Endodermal cell (in vitro differentiated cells): ENCODE results near the gene ZNF837. TPM values are rescaled to one million over a fixed set of nuclear protein-coding genes. Genes with fewer than 3 reads are reported as not detected.

ENCODE experiments used
- DNase-seq: peaks from one replicate; pipeline ENCODE4 v3.0.0-alpha.2; 2017
- H3K27ac ChIP-seq: 2 replicates; pipeline ENCODE4 v1.5.1; 2013; ENCODE audit warnings: mild to moderate bottlenecking, low read depth, low read length, moderate library complexity
- H3K27me3 ChIP-seq: 2 replicates; pipeline ENCODE4 v1.6.1; 2013; ENCODE audit warnings: mild to moderate bottlenecking, low read length, moderate library complexity; ENCODE audit not compliant: insufficient read depth, control insufficient read depth, poor library complexity, severe bottlenecking
- H3K36me3 ChIP-seq: 2 replicates; pipeline ENCODE4 v1.7.0; 2013; ENCODE audit warnings: mild to moderate bottlenecking, low read length, moderate library complexity; ENCODE audit not compliant: control insufficient read depth, insufficient read depth
- H3K4me1 ChIP-seq: one replicate; pipeline ENCODE4 v1.7.0; 2013; ENCODE audit warnings: low read length; ENCODE audit not compliant: control insufficient read depth, insufficient read depth
- H3K4me3 ChIP-seq: 2 replicates; pipeline ENCODE4 v1.5.1; 2013; ENCODE audit warnings: mild to moderate bottlenecking, low read length, moderate library complexity
- H3K9ac ChIP-seq: 2 replicates; pipeline ENCODE4 v1.6.1; 2013; ENCODE audit warnings: mild to moderate bottlenecking, low read length, moderate library complexity; ENCODE audit not compliant: poor library complexity, severe bottlenecking; ENCODE audit errors: extremely low read depth
- H3K9me3 ChIP-seq: 2 replicates; pipeline ENCODE4 v1.6.1; 2013; ENCODE audit warnings: mild to moderate bottlenecking, low read length, moderate library complexity; ENCODE audit not compliant: control insufficient read depth
- H3K27ac Mint-ChIP-seq: 2 replicates; pipeline ENCODE4 v1.8.0; 2020; ENCODE audit warnings: mixed read lengths
- H3K27me3 Mint-ChIP-seq: 2 replicates; pipeline ENCODE4 v1.8.0; 2021; ENCODE audit warnings: mild to moderate bottlenecking, mixed read lengths; ENCODE audit not compliant: insufficient read depth
- H3K36me3 Mint-ChIP-seq: 2 replicates; pipeline ENCODE4 v1.8.0; 2020; ENCODE audit warnings: low read depth, mixed read lengths
- H3K4me1 Mint-ChIP-seq: 2 replicates; pipeline ENCODE4 v1.8.0; 2020; ENCODE audit warnings: mixed read lengths
- H3K4me3 Mint-ChIP-seq: 2 replicates; pipeline ENCODE4 v1.8.0; 2020; ENCODE audit warnings: mild to moderate bottlenecking, moderate library complexity, mixed read lengths
- H3K9me3 Mint-ChIP-seq: 2 replicates; pipeline ENCODE4 v1.8.0; 2020; ENCODE audit warnings: mild to moderate bottlenecking, mixed read lengths
- CTCF ChIP-seq: fragments of 200-600 bp; sonication (generic); conservative IDR thresholded peaks from 2 replicates; pipeline ENCODE4 v1.5.0; 2021; ENCODE audit warnings: antibody characterized with exemption, mild to moderate bottlenecking
- WGBS, 2 experiments: methylation state at CpG; one replicate each; pipeline versions ENCODE4 v1.1.5 to v1.1.7; 2013; ENCODE audit warnings: missing lambda C conversion rate in 2 of 2, mixed read lengths in 1 of 2; ENCODE audit not compliant: insufficient coverage in 1 of 2, insufficient read length in 1 of 2; 5-methylcytosine and 5-hydroxymethylcytosine counted together
- total RNA-seq, 2 donors: library from RNA; stranded (reverse); fragmentation: NEBNext Ultra II Directional in 1 of 2; extraction: Animal tissue kit (Norgen Biotek cat#: 25700) in 1 of 2; gene quantifications; 2 replicates in 1 of 2; 3 replicates in 1 of 2; pipeline ENCODE4 v1.2.1, GENCODE V29; 2021

The ZNF837 gene
- total RNA-seq, 2 donors from 2014 or later: 3.1 to 3.8 TPM

- no peak for TF ChIP-seq CTCF
- Histone ChIP-seq H3K4me3 (peak overlapping the region; percentile 91), H3K27me3 (no peaks in the 10 kb centered on the region), H3K4me1 (no peaks in the 10 kb centered on the region), H3K9me3 (no peaks in the 10 kb centered on the region), H3K36me3 (no peaks in the 10 kb centered on the region), H3K27ac (peak overlapping the region; percentile 92), H3K9ac (peak overlapping the region; percentile 89)
- H3K27ac Mint-ChIP-seq: peak overlapping the region; percentile 99
- peak overlapping the region; percentile 94 for H3K4me3 Mint-ChIP-seq
- H3K36me3 Mint-ChIP-seq: no peaks in the 10 kb centered on the region
- no peaks in the 10 kb centered on the region for H3K4me1 Mint-ChIP-seq
- H3K27me3 Mint-ChIP-seq: peaks cover 2% of the 10 kb centered on the region
- H3K9me3 Mint-ChIP-seq: no peaks in the 10 kb centered on the region
- DNase-seq: no peak
- 6 to 23% methylated on average over 7 to 28 of the region's 28 CpGs for WGBS, 2 experiments
These were observed 18.9 kb downstream of the ZNF837 start for GRCh38 chr19:58361900-58362271.

GRCh38 chr19:58357481-58358145, 23.2 kb downstream of the ZNF837 start:
- H3K9ac ChIP-seq: no peak overlapping the region
- no peaks in the 10 kb centered on the region for H3K9me3 ChIP-seq
- no peaks in the 10 kb centered on the region for H3K9me3 Mint-ChIP-seq
- H3K4me3 ChIP-seq: no peak overlapping the region
- no peak for TF ChIP-seq CTCF
- H3K27me3 ChIP-seq: no peaks in the 10 kb centered on the region
- no peak overlapping the region for H3K27ac ChIP-seq
- no peaks in the 10 kb centered on the region for H3K4me1 Mint-ChIP-seq
- H3K36me3 ChIP-seq: no peaks in the 10 kb centered on the region
- H3K36me3 Mint-ChIP-seq: no peaks in the 10 kb centered on the region
- H3K4me1 ChIP-seq: no peaks in the 10 kb centered on the region
- 56 to 82% methylated on average over 8 to 19 of the region's 19 CpGs for WGBS, 2 experiments
- no peak overlapping the region for H3K4me3 Mint-ChIP-seq
- H3K27ac Mint-ChIP-seq: no peak overlapping the region
- peaks cover 11% of the 10 kb centered on the region for H3K27me3 Mint-ChIP-seq
- peak; percentile 53 for DNase-seq

GRCh38 chr19:58356766-58357480, 23.9 kb downstream of the ZNF837 start:
- WGBS, 2 experiments: 93 to 94% methylated on average over 38 to 75 of the region's 75 CpGs
- no peaks in the 10 kb centered on the region for H3K9me3 Mint-ChIP-seq
- Histone ChIP-seq H3K4me3 (no peak overlapping the region), H3K9me3 (no peaks in the 10 kb centered on the region), H3K36me3 (no peaks in the 10 kb centered on the region), H3K9ac (no peak overlapping the region), H3K27me3 (no peaks in the 10 kb centered on the region), H3K4me1 (no peaks in the 10 kb centered on the region), H3K27ac (no peak overlapping the region)
- no peak for TF ChIP-seq CTCF
- H3K4me3 Mint-ChIP-seq: no peak overlapping the region
- peak; percentile 55 for DNase-seq
- H3K27ac Mint-ChIP-seq: no peak overlapping the region
- no peaks in the 10 kb centered on the region for H3K36me3 Mint-ChIP-seq
- no peaks in the 10 kb centered on the region for H3K4me1 Mint-ChIP-seq
- peaks cover 15% of the 10 kb centered on the region for H3K27me3 Mint-ChIP-seq
